Measurements from ENCODE around the gene FOCAD. TPM values are rescaled to one million over a fixed set of nuclear protein-coding genes. Genes with fewer than 3 reads are reported as not detected.

Gene FOCAD
- total and polyA plus RNA-seq, 10 of the 15 experiments (the other 5 are each of a cell fraction or from before 2014, with no cell fraction given), result 13.7 to 93.0 (median 41.8) TPM

DNA sequence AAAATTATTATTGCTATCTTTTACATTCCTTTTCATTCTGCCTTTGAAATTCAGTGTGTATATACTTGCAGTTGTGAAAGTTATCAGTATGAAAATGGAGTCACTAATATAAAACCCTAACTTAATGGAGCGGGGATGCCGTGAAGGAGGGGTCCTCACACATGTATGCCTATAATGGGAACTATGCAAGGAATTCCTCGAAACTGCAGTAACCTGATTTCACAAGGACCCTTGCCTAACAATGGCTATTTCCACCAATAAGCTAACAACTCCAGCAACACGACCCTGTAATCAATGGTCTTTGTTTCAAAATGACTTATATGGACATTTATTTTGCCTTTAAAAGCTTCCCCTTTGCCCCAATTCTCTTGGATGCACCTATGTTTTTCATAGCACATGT lies 49.2 kb upstream of the FOCAD start:
- Histone ChIP-seq H3K27ac (ENCODE audit: control insufficient read depth, insufficient read depth) (no peak overlapping the region), H3K36me3 (ENCODE audit: control insufficient read depth in 2 of 2, insufficient read depth in 2 of 2, low read length in 1 of 2) (no peaks in the 10 kb centered on the region), H3K4me2 (ENCODE audit: control insufficient read depth, insufficient read depth) (no peak overlapping the region), H3K4me3 (no peak overlapping the region), H3K4me1 (ENCODE audit: control insufficient read depth, insufficient read depth, low read length) (peaks cover under 1% of the 10 kb centered on the region; the same call in 1 of the 2 replicates), H4K20me1 (ENCODE audit: control insufficient read depth, insufficient read depth) (no peaks in the 10 kb centered on the region), H3K9me3 (replicated peaks; ENCODE audit: control insufficient read depth, insufficient read depth, low read length) (no peaks in the 10 kb centered on the region), H3K79me2 (ENCODE audit: control insufficient read depth, insufficient read depth, low read length) (no peaks in the 10 kb centered on the region), H3K27me3 (replicated peaks in 1 of 2; ENCODE audit: control insufficient read depth in 2 of 2, insufficient read depth in 2 of 2, low read length in 1 of 2) (no peaks in the 10 kb centered on the region), H2AFZ (ENCODE audit: control insufficient read depth, low read depth, low read length) (no peak overlapping the region), H3K9ac (ENCODE audit: control insufficient read depth, insufficient read depth, low read length) (no peak overlapping the region)
- CTCF ChIA-PET, result interaction anchor here (0.8 to 1.8 kb wide), 3 partner anchors 10 to 247 kb away, joined by 3 to 18 read pairs (median 3); partner anchors contain the start of gene FOCAD
- TF ChIP-seq SUZ12 (IDR thresholded peaks at IDR 0.05; ENCODE audit: unreplicated experiment) (no peak), POU2F2 (IDR thresholded peaks at IDR 0.05; ENCODE audit: borderline replicate concordance, low read depth, low read length) (no peak), RAD21 (IDR thresholded peaks at IDR 0.05; ENCODE audit: insufficient read depth, low read depth, low read length) (no peak), HCFC1 (IDR thresholded peaks at IDR 0.05; ENCODE audit: low read length) (no peak), ZZZ3 (IDR thresholded peaks at IDR 0.05; ENCODE audit: control insufficient read depth, insufficient read length, low read depth) (no peak), ZNF274 (IDR thresholded peaks at IDR 0.05; ENCODE audit: insufficient read depth, insufficient read length) (no peak), NFIC (IDR thresholded peaks at IDR 0.05; ENCODE audit: low read depth, low read length) (no peak), FOS (IDR thresholded peaks at IDR 0.05; ENCODE audit: borderline replicate concordance, extremely low read depth, insufficient read length) (no peak), JUND (IDR thresholded peaks at IDR 0.05; ENCODE audit: low read depth, low read length) (no peak), EED (IDR thresholded peaks at IDR 0.05; ENCODE audit: low read depth) (no peak), CHD4 (IDR thresholded peaks at IDR 0.05) (no peak), LARP7 (IDR thresholded peaks at IDR 0.05) (no peak), YBX1 (IDR thresholded peaks at IDR 0.05) (no peak), POLR2A (IDR thresholded peaks at IDR 0.05; ENCODE audit: low read depth, low read length) (no peak)
- TF ChIP-seq, protein P1, sequence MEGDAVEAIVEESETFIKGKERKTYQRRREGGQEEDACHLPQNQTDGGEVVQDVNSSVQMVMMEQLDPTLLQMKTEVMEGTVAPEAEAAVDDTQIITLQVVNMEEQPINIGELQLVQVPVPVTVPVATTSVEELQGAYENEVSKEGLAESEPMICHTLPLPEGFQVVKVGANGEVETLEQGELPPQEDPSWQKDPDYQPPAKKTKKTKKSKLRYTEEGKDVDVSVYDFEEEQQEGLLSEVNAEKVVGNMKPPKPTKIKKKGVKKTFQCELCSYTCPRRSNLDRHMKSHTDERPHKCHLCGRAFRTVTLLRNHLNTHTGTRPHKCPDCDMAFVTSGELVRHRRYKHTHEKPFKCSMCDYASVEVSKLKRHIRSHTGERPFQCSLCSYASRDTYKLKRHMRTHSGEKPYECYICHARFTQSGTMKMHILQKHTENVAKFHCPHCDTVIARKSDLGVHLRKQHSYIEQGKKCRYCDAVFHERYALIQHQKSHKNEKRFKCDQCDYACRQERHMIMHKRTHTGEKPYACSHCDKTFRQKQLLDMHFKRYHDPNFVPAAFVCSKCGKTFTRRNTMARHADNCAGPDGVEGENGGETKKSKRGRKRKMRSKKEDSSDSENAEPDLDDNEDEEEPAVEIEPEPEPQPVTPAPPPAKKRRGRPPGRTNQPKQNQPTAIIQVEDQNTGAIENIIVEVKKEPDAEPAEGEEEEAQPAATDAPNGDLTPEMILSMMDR (IDR thresholded peaks at IDR 0.05 in 2 of 3, conservative IDR thresholded peaks at IDR 0.05 in 1 of 3; ENCODE audit: control insufficient read depth in 2 of 3, extremely low read depth in 1 of 3, insufficient read depth in 1 of 3, low read depth in 3 of 3, low read length in 3 of 3), result no peak
- TF ChIP-seq, protein P2, sequence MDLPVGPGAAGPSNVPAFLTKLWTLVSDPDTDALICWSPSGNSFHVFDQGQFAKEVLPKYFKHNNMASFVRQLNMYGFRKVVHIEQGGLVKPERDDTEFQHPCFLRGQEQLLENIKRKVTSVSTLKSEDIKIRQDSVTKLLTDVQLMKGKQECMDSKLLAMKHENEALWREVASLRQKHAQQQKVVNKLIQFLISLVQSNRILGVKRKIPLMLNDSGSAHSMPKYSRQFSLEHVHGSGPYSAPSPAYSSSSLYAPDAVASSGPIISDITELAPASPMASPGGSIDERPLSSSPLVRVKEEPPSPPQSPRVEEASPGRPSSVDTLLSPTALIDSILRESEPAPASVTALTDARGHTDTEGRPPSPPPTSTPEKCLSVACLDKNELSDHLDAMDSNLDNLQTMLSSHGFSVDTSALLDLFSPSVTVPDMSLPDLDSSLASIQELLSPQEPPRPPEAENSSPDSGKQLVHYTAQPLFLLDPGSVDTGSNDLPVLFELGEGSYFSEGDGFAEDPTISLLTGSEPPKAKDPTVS (IDR thresholded peaks at IDR 0.05; ENCODE audit: low read depth, low read length), result no peak
- TF ChIP-seq, protein P3, sequence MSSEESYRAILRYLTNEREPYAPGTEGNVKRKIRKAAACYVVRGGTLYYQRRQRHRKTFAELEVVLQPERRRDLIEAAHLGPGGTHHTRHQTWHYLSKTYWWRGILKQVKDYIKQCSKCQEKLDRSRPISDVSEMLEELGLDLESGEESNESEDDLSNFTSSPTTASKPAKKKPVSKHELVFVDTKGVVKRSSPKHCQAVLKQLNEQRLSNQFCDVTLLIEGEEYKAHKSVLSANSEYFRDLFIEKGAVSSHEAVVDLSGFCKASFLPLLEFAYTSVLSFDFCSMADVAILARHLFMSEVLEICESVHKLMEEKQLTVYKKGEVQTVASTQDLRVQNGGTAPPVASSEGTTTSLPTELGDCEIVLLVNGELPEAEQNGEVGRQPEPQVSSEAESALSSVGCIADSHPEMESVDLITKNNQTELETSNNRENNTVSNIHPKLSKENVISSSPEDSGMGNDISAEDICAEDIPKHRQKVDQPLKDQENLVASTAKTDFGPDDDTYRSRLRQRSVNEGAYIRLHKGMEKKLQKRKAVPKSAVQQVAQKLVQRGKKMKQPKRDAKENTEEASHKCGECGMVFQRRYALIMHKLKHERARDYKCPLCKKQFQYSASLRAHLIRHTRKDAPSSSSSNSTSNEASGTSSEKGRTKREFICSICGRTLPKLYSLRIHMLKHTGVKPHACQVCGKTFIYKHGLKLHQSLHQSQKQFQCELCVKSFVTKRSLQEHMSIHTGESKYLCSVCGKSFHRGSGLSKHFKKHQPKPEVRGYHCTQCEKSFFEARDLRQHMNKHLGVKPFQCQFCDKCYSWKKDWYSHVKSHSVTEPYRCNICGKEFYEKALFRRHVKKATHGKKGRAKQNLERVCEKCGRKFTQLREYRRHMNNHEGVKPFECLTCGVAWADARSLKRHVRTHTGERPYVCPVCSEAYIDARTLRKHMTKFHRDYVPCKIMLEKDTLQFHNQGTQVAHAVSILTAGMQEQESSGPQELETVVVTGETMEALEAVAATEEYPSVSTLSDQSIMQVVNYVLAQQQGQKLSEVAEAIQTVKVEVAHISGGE (CRISPR knock-in tag; IDR thresholded peaks at IDR 0.05), result no peak
- in situ Hi-C loops (cut with MboI) (no loop called here), intact Hi-C loops (cut with micrococcal nuclease; ENCODE audit: unreplicated experiment) (no loop called here)
- SMC1A ChIA-PET (ENCODE audit: uncharacterized antibody, unreplicated experiment), result interaction anchor here (1.0 to 1.4 kb wide), 4 partner anchors 9 to 56 kb away, joined by 3 to 17 read pairs (median 4); partner anchors contain the start of gene FOCAD
- no peak for DNase-seq (ENCODE audit: low read depth, low spot score)
- no TSS peak for BruUV-seq (replicated peaks)
- WGBS (ENCODE audit: insufficient coverage, insufficient replicate concordance, low lambda C conversion rate, missing lambda C conversion rate), result 29% methylated on average over 4 of the region's 4 CpGs
- FAIRE-seq, result no peak
- RAD21 ChIA-PET (ENCODE audit: unreplicated experiment), result interaction anchor here (1.2 to 10.7 kb wide), 5 partner anchors 7 to 248 kb away, joined by 5 to 194 read pairs (median 76); partner anchors contain the start of genes FOCAD and MLLT3
- POLR2A ChIA-PET, result interaction anchor here (1.8 kb wide), 1 partner anchor 13 kb away, joined by 6 read pairs; the partner anchor contains the start of gene MLLT3
- no peak for ATAC-seq
